Posterior vena cava (tissue), 2 donors: ENCODE measurements around the gene ABCG4. TPM values are rescaled to one million over a fixed set of nuclear protein-coding genes. Genes with fewer than 3 reads are reported as not detected.
"Not testable (repeated sequence)": the region's sequence is repeated elsewhere in the genome, so short reads cannot be mapped to it uniquely, and the experiment has no call there.

ENCODE experiments used
- DNase-seq: peaks from one replicate; pipeline ENCODE4 v3.0.0-alpha.2; 2020; ENCODE audit warnings: low spot score
- intact Hi-C, 2 donors: fragments of 100-400 bp; cut with DNase I; formaldehyde crosslinking; loops; one replicate each; pipeline versions ENCODE4 v1.14.1 to v1.14.2; 2022 to 2023
- long read RNA-seq, 2 donors: library from polyadenylated mRNA; unstranded; transcript quantifications; one replicate each; pipeline ENCODE4 v2.0.0, GENCODE V29; 2020 to 2021
- total RNA-seq, 2 donors: library from RNA; stranded (reverse); fragmentation: NEBNext Ultra II Directional; extraction: Animal tissue kit (Norgen Biotek cat#: 25700); gene quantifications; one replicate each; pipeline ENCODE4 v1.2.1, GENCODE V29; 2021
- donor health status: DM: yes; HTN: yes; CAD: no.
- donor health status: DM: yes; HTN: yes; CAD: no.

Gene ABCG4
- under 1 TPM; 0.23 to 0.43 TPM for total RNA-seq
- long read RNA-seq, donor 1 = 0 reads
- long read RNA-seq, donor 2 = 0 reads

GRCh38 chr11:119149018-119149785 lies at the start of gene ABCG4:
ABCG4 (plus strand) TSS chr11:119149052; CDS start chr11:119149966, 914 bp downstream.
- intact Hi-C loops = loop anchor here in 1 of 2 donors (10.0 kb wide), 1 partner anchor 46 kb away; no protein-coding TSS in a partner anchor
- DNase-seq = no peak

- DNase-seq = no peak
- intact Hi-C loops = no loop called here
Measured at GRCh38 chr11:119099711-119100110, 49.1 kb upstream of the ABCG4 start.

- peak; percentile 47 for DNase-seq
- intact Hi-C loops = no loop called here
Measured at GRCh38 chr11:119100246-119100970, 48.4 kb upstream of the ABCG4 start.

- no peak for DNase-seq
- intact Hi-C loops = no loop called here
Measured at GRCh38 chr11:119100994-119101758, 47.7 kb upstream of the ABCG4 start.

- DNase-seq = peak; percentile 95
- intact Hi-C loops = no loop called here
Measured at GRCh38 chr11:119101759-119102423, 47.0 kb upstream of the ABCG4 start, which contains the start of gene DPAGT1. DPAGT1 (minus strand) TSS chr11:119101853; CDS start chr11:119101655, 198 bp downstream.

GRCh38 chr11:119103161-119103664 lies 45.6 kb upstream of the ABCG4 start:
- intact Hi-C loops, DNase-seq: not testable (repeated sequence)

- intact Hi-C loops = no loop called here
Measured at GRCh38 chr11:119103793-119104192, 45.1 kb upstream of the ABCG4 start.

GRCh38 chr11:119106564-119107537 lies 42.0 kb upstream of the ABCG4 start, which contains the start of gene C2CD2L:
C2CD2L (plus strand) TSS chr11:119107344; CDS start chr11:119107742, 398 bp downstream.
- intact Hi-C loops = no loop called here
- DNase-seq = peak; percentile 97

More at GRCh38 chr11:119103793-119104192, 45.1 kb upstream of the ABCG4 start:
- no peak for DNase-seq

- intact Hi-C loops = no loop called here
- no peak for DNase-seq
Measured at GRCh38 chr11:119107538-119108145, 41.2 kb upstream of the ABCG4 start.

- no peak for DNase-seq
- intact Hi-C loops = no loop called here
Measured at GRCh38 chr11:119108146-119108856, 40.6 kb upstream of the ABCG4 start.

GRCh38 chr11:119108857-119109221 lies 40.0 kb upstream of the ABCG4 start:
- intact Hi-C loops = no loop called here
- no peak for DNase-seq

- intact Hi-C loops = loop anchor here in 1 of 2 donors (1.0 kb wide), 1 partner anchor 54 kb away; no protein-coding TSS in a partner anchor
- no peak for DNase-seq
Measured at GRCh38 chr11:119109843-119110242, 39.0 kb upstream of the ABCG4 start.

GRCh38 chr11:119110439-119110838 lies 38.4 kb upstream of the ABCG4 start:
- intact Hi-C loops = loop anchor here in 1 of 2 donors (1.0 kb wide), 1 partner anchor 54 kb away; no protein-coding TSS in a partner anchor
- DNase-seq = no peak

GRCh38 chr11:119111361-119111925 lies 37.4 kb upstream of the ABCG4 start:
- intact Hi-C loops = no loop called here
- DNase-seq = no peak

- intact Hi-C loops = no loop called here
- no peak for DNase-seq
Measured at GRCh38 chr11:119112314-119113020, 36.4 kb upstream of the ABCG4 start.

- intact Hi-C loops = no loop called here
- no peak for DNase-seq
Measured at GRCh38 chr11:119113716-119114115, 35.1 kb upstream of the ABCG4 start.
